ENCODE results near the gene FASTK.

DNA sequence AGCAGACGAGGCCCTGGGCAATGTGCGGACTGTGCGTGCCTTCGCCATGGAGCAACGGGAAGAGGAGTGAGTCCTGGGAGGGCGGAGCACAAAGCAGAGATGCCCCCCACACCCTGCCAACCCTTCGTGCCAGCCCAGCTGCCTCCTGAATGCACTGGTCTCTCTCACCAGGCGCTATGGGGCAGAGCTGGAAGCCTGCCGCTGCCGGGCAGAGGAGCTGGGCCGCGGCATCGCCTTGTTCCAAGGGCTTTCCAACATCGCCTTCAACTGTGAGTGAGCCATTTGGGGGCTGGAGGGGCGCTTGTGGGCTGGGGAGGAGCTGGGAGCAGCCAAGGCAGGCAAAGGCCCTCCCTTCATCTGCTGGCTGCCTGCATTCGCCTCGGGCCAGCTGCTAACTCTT lies 44.7 kb downstream of the FASTK start:
- TF ChIP-seq POLR2A (IDR thresholded peaks at IDR 0.05; ENCODE audit: low read depth, low read length) (no peak), POLR2AphosphoS5 (IDR thresholded peaks at IDR 0.05; ENCODE audit: low read depth, low read length) (no peak)

Measured in GM12891 (cell line).